Endothelial cell of umbilical vein (primary cell): ENCODE data around the gene TAS2R30. TPM values are rescaled to one million over a fixed set of nuclear protein-coding genes. Genes with fewer than 3 reads are reported as not detected.

Source experiments
- BruUV-seq: library from RNA; stranded (reverse); fragments of 400-500 nt; replicated peaks from 2 replicates; lab custom pipeline; 2021; lab: Mats Ljungman, UMichigan
- CTCF ChIA-PET: fragments of 300-600, 350-600 bp; sonication (Branson Sonifier 250); formaldehyde crosslinking; loops from one replicate; lab custom pipeline; 2021; ENCODE audit warnings: antibody characterized with exemption, inconsistent platforms; lab: Charles Lee
- POLR2A ChIA-PET: fragments of 300-600, 350-600 bp; sonication (Branson Sonifier 250); formaldehyde crosslinking; loops from one replicate; lab custom pipeline; 2021; ENCODE audit warnings: antibody characterized with exemption, inconsistent platforms; lab: Charles Lee
- DNase-seq: peaks from one replicate; pipeline ENCODE4 v3.0.0-alpha.2; 2011; ENCODE audit warnings: low read depth, low spot score
- FAIRE-seq: peaks from 2 replicates; lab custom pipeline; 2011; peaks lifted over from hg19 to GRCh38; lab: Jason Lieb, UNC
- H2AFZ ChIP-seq: 2 replicates; pipeline ENCODE4 v1.6.0; 2012; ENCODE audit warnings: low read depth, low read length, control low read depth, inconsistent platforms
- H3K27ac ChIP-seq: 2 replicates; pipeline ENCODE4 v1.5.1; 2011; ENCODE audit warnings: low read depth, mild to moderate bottlenecking, control low read depth, low read length, moderate library complexity; ENCODE audit not compliant: insufficient read depth
- H3K27me3 ChIP-seq, 2 experiments: 2 replicates each; pipeline versions ENCODE4 v1.6.0 to v1.6.1; 2011; ENCODE audit warnings: low read length in 2 of 2, mixed read lengths in 1 of 2; ENCODE audit not compliant: control insufficient read depth in 2 of 2, insufficient read depth in 2 of 2
- H3K36me3 ChIP-seq, 2 experiments: 2 replicates in 1 of 2; 3 replicates in 1 of 2; pipeline ENCODE4 v1.5.1; 2011; ENCODE audit warnings: low read length in 2 of 2, mild to moderate bottlenecking in 1 of 2, moderate library complexity in 1 of 2; ENCODE audit not compliant: control insufficient read depth in 2 of 2, insufficient read depth in 2 of 2; ENCODE audit errors: extremely low read depth in 1 of 2
- H3K4me1 ChIP-seq: 3 replicates; pipeline ENCODE4 v1.5.1; 2011; ENCODE audit warnings: mild to moderate bottlenecking, low read length; ENCODE audit not compliant: control insufficient read depth, insufficient read depth; ENCODE audit errors: extremely low read depth
- H3K4me2 ChIP-seq: 2 replicates; pipeline ENCODE4 v1.6.1; 2011; ENCODE audit warnings: low read length, control low read depth, mixed read lengths; ENCODE audit not compliant: insufficient read depth
- H3K4me3 ChIP-seq, 3 experiments: fragments of 200-600 bp in 1 of 3; sonication (generic), shearing (Covaris generic) in 1 of 3; replicated peaks in 1 of 3; 2 replicates each; pipeline ENCODE4 v1.5.1; 2011 to 2016; ENCODE audit warnings: control low read depth in 3 of 3, low read length in 3 of 3, mild to moderate bottlenecking in 2 of 3, inconsistent platforms in 1 of 3, low read depth in 1 of 3, moderate library complexity in 1 of 3; ENCODE audit not compliant: insufficient read depth in 1 of 3
- H3K79me2 ChIP-seq: 2 replicates; pipeline ENCODE4 v1.6.0; 2012; ENCODE audit warnings: low read length, inconsistent platforms; ENCODE audit not compliant: control insufficient read depth, insufficient read depth
- H3K9ac ChIP-seq: replicated peaks from 2 replicates; pipeline ENCODE3; 2011; ENCODE audit warnings: low read length, control low read depth; ENCODE audit not compliant: insufficient read depth; ENCODE audit errors: extremely low read depth
- H3K9me1 ChIP-seq: replicated peaks from 3 replicates; pipeline ENCODE4 v1.6.0; 2011; ENCODE audit warnings: mild to moderate bottlenecking, low read length; ENCODE audit not compliant: control insufficient read depth, insufficient read depth; ENCODE audit errors: extremely low read depth
- H3K9me3 ChIP-seq: replicated peaks from 2 replicates; pipeline ENCODE4 v1.5.1; 2012; ENCODE audit warnings: low read length, inconsistent platforms; ENCODE audit not compliant: control insufficient read depth, insufficient read depth
- H4K20me1 ChIP-seq: replicated peaks from 2 replicates; pipeline ENCODE3; 2011; ENCODE audit warnings: mild to moderate bottlenecking, low read length; ENCODE audit not compliant: control insufficient read depth, insufficient read depth; ENCODE audit errors: extremely low read depth
- EZH2 ChIP-seq: IDR thresholded peaks from 2 replicates; pipeline ENCODE4 v1.6.1; 2012; ENCODE audit warnings: borderline replicate concordance, low read depth, mild to moderate bottlenecking, moderate library complexity, low read length, inconsistent platforms; ENCODE audit not compliant: severe bottlenecking
- FOS ChIP-seq: IDR thresholded peaks from 2 replicates; pipeline ENCODE4 v1.6.1; 2011; ENCODE audit warnings: mild to moderate bottlenecking, low read length, moderate library complexity, borderline replicate concordance; ENCODE audit not compliant: insufficient read depth
- GATA2 ChIP-seq: IDR thresholded peaks from 2 replicates; pipeline ENCODE4 v1.7.0; 2011; ENCODE audit warnings: low read depth, mild to moderate bottlenecking, moderate library complexity, mixed read lengths, low read length; ENCODE audit not compliant: insufficient read length, insufficient read depth
- JUN ChIP-seq: IDR thresholded peaks from 2 replicates; pipeline ENCODE4 v1.6.1; 2011; ENCODE audit warnings: borderline replicate concordance, low read depth; ENCODE audit not compliant: insufficient read length, insufficient read depth
- MYC ChIP-seq: IDR thresholded peaks from one replicate; pipeline ENCODE4 v1.6.1; 2011; ENCODE audit warnings: mild to moderate bottlenecking, low read depth, low read length
- POLR2A ChIP-seq: IDR thresholded peaks from 2 replicates; pipeline ENCODE4 v1.6.1; 2012; ENCODE audit warnings: low read depth, mild to moderate bottlenecking, control low read depth, low read length
- POLR2AphosphoS5 ChIP-seq: IDR thresholded peaks from 2 replicates; pipeline ENCODE4 v1.6.1; 2012; ENCODE audit warnings: low read depth, mild to moderate bottlenecking, control low read depth, low read length, moderate library complexity; ENCODE audit not compliant: insufficient read depth
- dilution Hi-C: fragments of 300-500 bp; cut with MboI; formaldehyde crosslinking; loops from one replicate; pipeline ENCODE4 v1.15.0; 2019; ENCODE audit warnings: low sequenced_read_pairs; ENCODE audit not compliant: extremely low pct_ligation_motif_present
- intact Hi-C: fragments of 100-400 bp; cut with micrococcal nuclease; formaldehyde crosslinking; loops from one replicate; pipeline ENCODE4 v1.10.0; 2022
- polyA plus RNA-seq, 4 experiments: library from polyadenylated mRNA; depleted of rRNA in 3 of 4; stranded (reverse) in 3 of 4; unstranded in 1 of 4; fragments of >200 nt; gene quantifications; 2 replicates each; pipeline versions ENCODE4 v1.2.1 to v1.2.3, GENCODE V29; 2011 to 2012; ENCODE audit warnings: missing spikeins in 1 of 4
- total RNA-seq: library from RNA; stranded (reverse); gene quantifications from 2 replicates; pipeline ENCODE4 v1.2.3, GENCODE V29; 2021
- TF ChIP-seq, protein P1 (sequence below): IDR thresholded peaks from 2 replicates; pipeline ENCODE4 v1.6.1; 2011; ENCODE audit not compliant: insufficient read depth, insufficient read length
- TF ChIP-seq, protein P2 (sequence below), 2 donors: IDR thresholded peaks; 1 replicate in 1 of 2; 2 replicates in 1 of 2; pipeline ENCODE4 v1.5.1; 2011; ENCODE audit warnings: low read length in 2 of 2, mild to moderate bottlenecking in 2 of 2, moderate library complexity in 2 of 2, control low read depth in 1 of 2, inconsistent platforms in 1 of 2, low read depth in 1 of 2; ENCODE audit not compliant: insufficient read depth in 1 of 2; ENCODE audit errors: extremely low read depth in 1 of 2

TAS2R30 gene
- total and polyA plus RNA-seq, 2 donors (not counting 3 experiments of a cell fraction or from before 2014, with no cell fraction given) = 0.26 to 5.2 TPM

DNA sequence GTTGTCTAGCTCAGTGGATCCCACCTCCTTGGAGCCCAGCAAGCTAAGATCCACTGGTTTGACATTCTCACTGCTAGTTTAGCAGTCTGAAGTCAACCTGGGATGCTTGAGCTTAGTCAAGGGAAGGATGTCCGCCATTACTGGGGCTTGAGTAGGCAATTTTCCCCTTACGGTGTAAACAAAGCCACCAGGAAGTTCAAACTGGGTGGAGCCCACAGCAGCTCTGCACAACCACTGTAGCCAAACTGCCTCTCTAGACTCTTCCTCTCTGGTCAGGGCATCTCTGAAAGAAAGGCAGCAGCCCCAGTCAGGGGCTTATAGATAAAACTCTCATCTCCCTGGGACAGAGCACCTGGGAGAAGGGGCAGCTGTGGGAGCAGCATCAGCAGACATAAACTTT lies 25.6 kb downstream of the TAS2R30 start:
- peaks cover 54% of the 10 kb centered on the region for H3K79me2 ChIP-seq
- no peak overlapping the region for H3K4me2 ChIP-seq
- no peaks in the 10 kb centered on the region for H3K27me3 ChIP-seq
- ChIA-PET POLR2A (no interaction called here), CTCF (no interaction called here)
- peaks cover 1% of the 10 kb centered on the region for H4K20me1 ChIP-seq
- H3K9me1 ChIP-seq = no peaks in the 10 kb centered on the region
- no peak for DNase-seq
- dilution Hi-C loops = no loop called here
- no peak overlapping the region for H2AFZ ChIP-seq
- BruUV-seq = no TSS peak
- no peak overlapping the region for H3K9ac ChIP-seq
- no peak for TF ChIP-seq MYC
- TF ChIP-seq, protein P1, sequence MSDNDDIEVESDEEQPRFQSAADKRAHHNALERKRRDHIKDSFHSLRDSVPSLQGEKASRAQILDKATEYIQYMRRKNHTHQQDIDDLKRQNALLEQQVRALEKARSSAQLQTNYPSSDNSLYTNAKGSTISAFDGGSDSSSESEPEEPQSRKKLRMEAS = no peak
- TF ChIP-seq FOS = no peak
- no peak for TF ChIP-seq EZH2
- no peak for TF ChIP-seq GATA2
- TF ChIP-seq JUN = no peak
- TF ChIP-seq POLR2A = no peak
- TF ChIP-seq POLR2AphosphoS5 = no peak
- TF ChIP-seq, protein P2, sequence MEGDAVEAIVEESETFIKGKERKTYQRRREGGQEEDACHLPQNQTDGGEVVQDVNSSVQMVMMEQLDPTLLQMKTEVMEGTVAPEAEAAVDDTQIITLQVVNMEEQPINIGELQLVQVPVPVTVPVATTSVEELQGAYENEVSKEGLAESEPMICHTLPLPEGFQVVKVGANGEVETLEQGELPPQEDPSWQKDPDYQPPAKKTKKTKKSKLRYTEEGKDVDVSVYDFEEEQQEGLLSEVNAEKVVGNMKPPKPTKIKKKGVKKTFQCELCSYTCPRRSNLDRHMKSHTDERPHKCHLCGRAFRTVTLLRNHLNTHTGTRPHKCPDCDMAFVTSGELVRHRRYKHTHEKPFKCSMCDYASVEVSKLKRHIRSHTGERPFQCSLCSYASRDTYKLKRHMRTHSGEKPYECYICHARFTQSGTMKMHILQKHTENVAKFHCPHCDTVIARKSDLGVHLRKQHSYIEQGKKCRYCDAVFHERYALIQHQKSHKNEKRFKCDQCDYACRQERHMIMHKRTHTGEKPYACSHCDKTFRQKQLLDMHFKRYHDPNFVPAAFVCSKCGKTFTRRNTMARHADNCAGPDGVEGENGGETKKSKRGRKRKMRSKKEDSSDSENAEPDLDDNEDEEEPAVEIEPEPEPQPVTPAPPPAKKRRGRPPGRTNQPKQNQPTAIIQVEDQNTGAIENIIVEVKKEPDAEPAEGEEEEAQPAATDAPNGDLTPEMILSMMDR (IDR thresholded peaks at IDR 0.05; ENCODE audit: extremely low read depth in 1 of 2, insufficient read depth in 1 of 2, low read depth in 1 of 2, low read length in 2 of 2) = no peak
- H3K9me3 ChIP-seq = no peaks in the 10 kb centered on the region
- H3K4me3 ChIP-seq = no peak overlapping the region
- no peak overlapping the region for H3K27ac ChIP-seq
- H3K36me3 ChIP-seq = no peaks in the 10 kb centered on the region
- FAIRE-seq = no peak
- H3K4me1 ChIP-seq = no peaks in the 10 kb centered on the region
- intact Hi-C loops = no loop called here
